Thoracic aorta (tissue), 2 donors: ENCODE measurements around the gene RIPOR2. TPM values are rescaled to one million over a fixed set of nuclear protein-coding genes. Genes with fewer than 3 reads are reported as not detected.

Experiments used
- ATAC-seq: fragments of 150-250 bp; one replicate; pipeline ENCODE4 v1.8.0; 2017; ENCODE audit warnings: low read depth; ENCODE audit not compliant: insufficient number of reproducible peaks, low FRiP score
- DNase-seq: peaks from one replicate; pipeline ENCODE4 v3.0.0-alpha.2; 2020; ENCODE audit warnings: low spot score
- H3K27ac ChIP-seq, 2 donors: fragments of 200-600 bp; sonication (generic); 1 replicate in 1 of 2; 2 replicates in 1 of 2; pipeline ENCODE4 v1.5.1; 2016; ENCODE audit warnings: mild to moderate bottlenecking in 2 of 2, moderate library complexity in 2 of 2
- H3K27me3 ChIP-seq: fragments of 200-600 bp; sonication (generic); replicated peaks from 2 replicates; pipeline ENCODE4 v1.6.0; 2016; ENCODE audit warnings: mild to moderate bottlenecking; ENCODE audit not compliant: insufficient read depth
- H3K36me3 ChIP-seq: fragments of 200-600 bp; sonication (generic); one replicate; pipeline ENCODE4 v1.5.1; 2016
- H3K4me1 ChIP-seq, 2 donors: fragments of 200-600 bp; sonication (generic); 1 replicate in 1 of 2; 2 replicates in 1 of 2; pipeline versions ENCODE4 v1.5.1 to v1.6.0; 2016; ENCODE audit warnings: low read depth in 2 of 2, mild to moderate bottlenecking in 1 of 2; ENCODE audit not compliant: control insufficient read depth in 1 of 2
- H3K4me3 ChIP-seq: fragments of 200-600 bp; sonication (generic); 2 replicates; pipeline ENCODE4 v1.5.1; 2016; ENCODE audit warnings: mild to moderate bottlenecking
- H3K9me3 ChIP-seq: fragments of 200-600 bp; sonication (generic); 2 replicates; pipeline ENCODE4 v1.5.1; 2016
- total RNA-seq, 2 donors: library from RNA; depleted of rRNA; stranded (reverse); fragments of >200 nt; gene quantifications; one replicate each; pipeline versions ENCODE4 v1.1.0 to v1.2.3, GENCODE V29; 2016
- TF ChIP-seq, protein P1 (sequence below): fragments of 200-600 bp; sonication (generic); IDR thresholded peaks from one replicate; pipeline ENCODE4 v1.5.1; 2019; ENCODE audit warnings: antibody characterized with exemption

The RIPOR2 gene
- total RNA-seq, 2 donors from 2014 or later: 6.0 to 9.9 TPM

GRCh38 chr6:24868765-24869164 lies 67.0 kb downstream of the RIPOR2 start:
- H3K36me3 ChIP-seq: no peaks in the 10 kb centered on the region
- ATAC-seq (no peak), DNase-seq (no peak)
- no peak overlapping the region for H3K27ac ChIP-seq
- H3K4me1 ChIP-seq: no peaks in the 10 kb centered on the region
- TF ChIP-seq, protein P1, sequence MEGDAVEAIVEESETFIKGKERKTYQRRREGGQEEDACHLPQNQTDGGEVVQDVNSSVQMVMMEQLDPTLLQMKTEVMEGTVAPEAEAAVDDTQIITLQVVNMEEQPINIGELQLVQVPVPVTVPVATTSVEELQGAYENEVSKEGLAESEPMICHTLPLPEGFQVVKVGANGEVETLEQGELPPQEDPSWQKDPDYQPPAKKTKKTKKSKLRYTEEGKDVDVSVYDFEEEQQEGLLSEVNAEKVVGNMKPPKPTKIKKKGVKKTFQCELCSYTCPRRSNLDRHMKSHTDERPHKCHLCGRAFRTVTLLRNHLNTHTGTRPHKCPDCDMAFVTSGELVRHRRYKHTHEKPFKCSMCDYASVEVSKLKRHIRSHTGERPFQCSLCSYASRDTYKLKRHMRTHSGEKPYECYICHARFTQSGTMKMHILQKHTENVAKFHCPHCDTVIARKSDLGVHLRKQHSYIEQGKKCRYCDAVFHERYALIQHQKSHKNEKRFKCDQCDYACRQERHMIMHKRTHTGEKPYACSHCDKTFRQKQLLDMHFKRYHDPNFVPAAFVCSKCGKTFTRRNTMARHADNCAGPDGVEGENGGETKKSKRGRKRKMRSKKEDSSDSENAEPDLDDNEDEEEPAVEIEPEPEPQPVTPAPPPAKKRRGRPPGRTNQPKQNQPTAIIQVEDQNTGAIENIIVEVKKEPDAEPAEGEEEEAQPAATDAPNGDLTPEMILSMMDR: no peak
- H3K9me3 ChIP-seq: no peaks in the 10 kb centered on the region
- no peak overlapping the region for H3K4me3 ChIP-seq
- no peaks in the 10 kb centered on the region for H3K27me3 ChIP-seq

DNA sequence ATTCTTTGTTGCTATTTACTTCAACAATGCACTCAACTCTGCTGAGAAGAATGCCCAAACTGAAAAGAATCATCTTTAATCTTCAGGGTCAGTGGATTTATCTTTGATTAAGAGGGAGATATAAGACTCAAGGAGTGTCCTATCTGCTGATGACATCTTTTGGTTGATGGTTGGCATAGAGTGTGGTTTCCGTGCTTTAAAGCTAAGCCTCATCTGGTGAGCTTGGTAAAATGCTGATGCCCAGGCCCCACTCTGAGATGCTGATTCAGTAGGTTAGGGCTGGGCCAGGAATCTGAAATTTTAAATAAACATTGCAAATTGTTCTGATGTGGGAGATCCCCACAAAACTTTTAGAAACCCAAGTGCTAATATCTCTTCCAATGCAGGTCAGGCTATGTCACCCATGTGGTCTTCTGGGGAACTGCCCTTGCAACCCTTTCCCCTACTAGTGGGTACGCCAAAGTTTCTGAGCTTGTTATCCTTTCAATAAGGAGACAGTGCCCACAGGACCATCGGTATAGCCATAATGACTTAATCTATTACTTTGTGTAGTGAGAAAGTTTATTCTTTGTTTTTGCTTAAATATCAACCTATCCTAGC lies 68.6 kb downstream of the RIPOR2 start:
- DNase-seq (no peak), ATAC-seq (no peak)
- Histone ChIP-seq H3K4me3 (no peak overlapping the region), H3K4me1 (no peaks in the 10 kb centered on the region), H3K36me3 (no peaks in the 10 kb centered on the region), H3K27me3 (no peaks in the 10 kb centered on the region), H3K27ac (no peak overlapping the region), H3K9me3 (no peaks in the 10 kb centered on the region)
- TF ChIP-seq, protein P1: no peak

- H3K9me3 ChIP-seq: no peaks in the 10 kb centered on the region
Measured at GRCh38 chr6:24865161-24865560, 70.6 kb downstream of the RIPOR2 start.

GRCh38 chr6:24864343-24864742 lies 71.4 kb downstream of the RIPOR2 start:
- H3K4me1 ChIP-seq: no peaks in the 10 kb centered on the region
- no peak overlapping the region for H3K4me3 ChIP-seq
- TF ChIP-seq, protein P1: no peak
- DNase-seq (no peak), ATAC-seq (no peak)
- H3K36me3 ChIP-seq: no peaks in the 10 kb centered on the region
- H3K27me3 ChIP-seq: no peaks in the 10 kb centered on the region
- no peaks in the 10 kb centered on the region for H3K9me3 ChIP-seq
- no peak overlapping the region for H3K27ac ChIP-seq

More at GRCh38 chr6:24865161-24865560, 70.6 kb downstream of the RIPOR2 start:
- Histone ChIP-seq H3K36me3 (no peaks in the 10 kb centered on the region), H3K27ac (no peak overlapping the region), H3K4me3 (no peak overlapping the region), H3K27me3 (no peaks in the 10 kb centered on the region), H3K4me1 (no peaks in the 10 kb centered on the region)
- no peak for ATAC-seq
- DNase-seq: no peak
- TF ChIP-seq, protein P1: no peak

GRCh38 chr6:24861934-24862333 lies 73.8 kb downstream of the RIPOR2 start:
- no peak for DNase-seq
- H3K4me3 ChIP-seq: no peak overlapping the region
- no peaks in the 10 kb centered on the region for H3K4me1 ChIP-seq
- H3K36me3 ChIP-seq: no peaks in the 10 kb centered on the region
- H3K27ac ChIP-seq: no peak overlapping the region
- no peaks in the 10 kb centered on the region for H3K27me3 ChIP-seq
- H3K9me3 ChIP-seq: no peaks in the 10 kb centered on the region
- TF ChIP-seq, protein P1: no peak
- no peak for ATAC-seq
